HL-60 (cell line): ENCODE data around the gene C19orf44.
A peak's percentile ranks its signal among the peaks of the same experiment; 100 is the strongest.
"Not testable (repeated sequence)": the region's sequence is repeated elsewhere in the genome, so short reads cannot be mapped to it uniquely, and the experiment has no call there.

Experiments
- DNase-seq, 2 experiments: peaks; one replicate each; pipeline ENCODE4 v3.0.0-alpha.2; 2010 to 2020; ENCODE audit warnings: low read depth in 1 of 2, low spot score in 1 of 2
- H3K27ac ChIP-seq: fragments of 250-450 bp; sonication (Bioruptor Pico); replicated peaks from 2 replicates; pipeline ENCODE4 v1.5.1; 2020; ENCODE audit warnings: mild to moderate bottlenecking, moderate library complexity
- H3K27me3 ChIP-seq: fragments of 250-450 bp; sonication (Bioruptor Pico); 2 replicates; pipeline ENCODE4 v1.5.1; 2021; ENCODE audit warnings: mild to moderate bottlenecking, moderate library complexity; ENCODE audit not compliant: insufficient read depth, poor library complexity, severe bottlenecking
- H3K4me3 ChIP-seq: replicated peaks from 2 replicates; pipeline ENCODE4 v1.5.1; 2011; ENCODE audit warnings: mild to moderate bottlenecking, control low read depth, low read length; ENCODE audit not compliant: insufficient read depth
- CTCF ChIP-seq: IDR thresholded peaks from one replicate; pipeline ENCODE4 v1.5.1; 2011; ENCODE audit warnings: low read length, control low read depth, inconsistent platforms; ENCODE audit not compliant: insufficient read depth
- GABPA ChIP-seq: IDR thresholded peaks from 2 replicates; pipeline ENCODE4 v1.6.1; 2012; ENCODE audit warnings: low read depth
- POLR2AphosphoS5 ChIP-seq: IDR thresholded peaks from 2 replicates; pipeline ENCODE4 v1.6.1; 2012; ENCODE audit warnings: low read depth
- REST ChIP-seq: IDR thresholded peaks from 2 replicates; pipeline ENCODE4 v1.6.1; 2012; ENCODE audit warnings: low read depth; ENCODE audit not compliant: insufficient replicate concordance
- SPI1 ChIP-seq: IDR thresholded peaks from 2 replicates; pipeline ENCODE4 v1.6.1; 2012; ENCODE audit warnings: low read depth, mild to moderate bottlenecking, borderline replicate concordance

C19orf44 gene

GRCh38 chr19:16482745-16483144, 13.4 kb upstream of the C19orf44 start:
- no peak overlapping the region for H3K27ac ChIP-seq
- no peak overlapping the region for H3K4me3 ChIP-seq
- DNase-seq: no peak
- TF ChIP-seq SPI1: no peak
- TF ChIP-seq POLR2AphosphoS5: no peak
- TF ChIP-seq GABPA: no peak
- no peak for TF ChIP-seq CTCF
- no peak for TF ChIP-seq REST
- H3K27me3 ChIP-seq: no peaks in the 10 kb centered on the region

GRCh38 chr19:16486476-16486875, 9.7 kb upstream of the C19orf44 start:
- H3K27me3 ChIP-seq, DNase-seq, H3K4me3 ChIP-seq, H3K27ac ChIP-seq: not testable (repeated sequence)

- no peak for DNase-seq
- H3K27ac ChIP-seq: peak overlapping the region; percentile 57
- no peaks in the 10 kb centered on the region for H3K27me3 ChIP-seq
- H3K4me3 ChIP-seq: peak overlapping the region; percentile 97
- TF ChIP-seq GABPA: no peak
- no peak for TF ChIP-seq REST
- TF ChIP-seq POLR2AphosphoS5: no peak
- TF ChIP-seq SPI1: no peak
- no peak for TF ChIP-seq CTCF
These were observed 404 bp downstream of the C19orf44 start for GRCh38 chr19:16496613-16496983.

GRCh38 chr19:16497042-16497441, 848 bp downstream of the C19orf44 start:
- no peak for DNase-seq
- Histone ChIP-seq H3K4me3 (no peak overlapping the region; the same call in 1 of the 2 replicates), H3K27ac (no peak overlapping the region), H3K27me3 (no peaks in the 10 kb centered on the region)
- TF ChIP-seq CTCF: no peak
- no peak for TF ChIP-seq GABPA
- TF ChIP-seq POLR2AphosphoS5: no peak
- no peak for TF ChIP-seq REST
- TF ChIP-seq SPI1: no peak
